Testis (tissue), 2 donors: ENCODE data around the gene KIF5C.

Experiments used
- POLR2A ChIP-seq: fragments of 450-650 bp; IDR thresholded peaks from one replicate; pipeline ENCODE4 v1.6.1; 2017; ENCODE audit warnings: antibody characterized with exemption, mild to moderate bottlenecking, moderate library complexity
- TF ChIP-seq, protein P1 (sequence below), 3 experiments: fragments of 450-650 bp in 2 of 3; fragments of 200-600 bp in 1 of 3; sonication (generic) in 1 of 3; IDR thresholded peaks; one replicate each; pipeline ENCODE4 v1.5.1; 2016 to 2019; ENCODE audit warnings: antibody characterized with exemption in 3 of 3, mild to moderate bottlenecking in 2 of 3, moderate library complexity in 1 of 3

DNA sequence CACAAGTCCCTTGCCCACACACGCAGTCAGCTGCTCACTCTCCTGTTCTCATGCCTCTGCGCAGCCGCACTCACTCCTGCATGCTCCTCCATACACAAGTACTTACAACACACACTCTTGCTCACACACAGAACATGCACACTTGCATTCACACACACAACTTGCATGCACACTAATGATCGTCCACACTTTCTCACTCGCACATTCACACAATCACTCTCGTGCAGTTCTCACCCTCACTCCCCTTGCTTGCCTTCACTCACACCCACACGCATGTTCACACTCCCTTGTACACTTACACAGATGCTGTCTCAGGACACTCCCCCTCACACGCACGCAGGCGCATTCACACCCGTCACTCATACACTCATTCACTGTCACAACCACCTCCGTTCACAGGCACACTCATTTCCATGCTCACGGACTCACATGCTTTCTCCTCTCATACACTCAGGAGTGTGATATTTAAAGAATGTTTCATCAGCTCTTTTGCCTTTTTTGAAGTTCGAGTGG is 127.4 kb downstream of the KIF5C start:
- TF ChIP-seq POLR2A: no peak
- TF ChIP-seq, protein P1, sequence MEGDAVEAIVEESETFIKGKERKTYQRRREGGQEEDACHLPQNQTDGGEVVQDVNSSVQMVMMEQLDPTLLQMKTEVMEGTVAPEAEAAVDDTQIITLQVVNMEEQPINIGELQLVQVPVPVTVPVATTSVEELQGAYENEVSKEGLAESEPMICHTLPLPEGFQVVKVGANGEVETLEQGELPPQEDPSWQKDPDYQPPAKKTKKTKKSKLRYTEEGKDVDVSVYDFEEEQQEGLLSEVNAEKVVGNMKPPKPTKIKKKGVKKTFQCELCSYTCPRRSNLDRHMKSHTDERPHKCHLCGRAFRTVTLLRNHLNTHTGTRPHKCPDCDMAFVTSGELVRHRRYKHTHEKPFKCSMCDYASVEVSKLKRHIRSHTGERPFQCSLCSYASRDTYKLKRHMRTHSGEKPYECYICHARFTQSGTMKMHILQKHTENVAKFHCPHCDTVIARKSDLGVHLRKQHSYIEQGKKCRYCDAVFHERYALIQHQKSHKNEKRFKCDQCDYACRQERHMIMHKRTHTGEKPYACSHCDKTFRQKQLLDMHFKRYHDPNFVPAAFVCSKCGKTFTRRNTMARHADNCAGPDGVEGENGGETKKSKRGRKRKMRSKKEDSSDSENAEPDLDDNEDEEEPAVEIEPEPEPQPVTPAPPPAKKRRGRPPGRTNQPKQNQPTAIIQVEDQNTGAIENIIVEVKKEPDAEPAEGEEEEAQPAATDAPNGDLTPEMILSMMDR (IDR thresholded peaks at IDR 0.05): no peak
